Measurements from ENCODE around the gene TUBGCP2.

The TUBGCP2 gene

GRCh38 chr10:133339708-133340380, 31.2 kb upstream of the TUBGCP2 start:
- Histone ChIP-seq H3K27ac (ENCODE audit: low read length) (no peak overlapping the region), H3K4me2 (ENCODE audit: insufficient read depth, low read length) (no peak overlapping the region), H3K4me3 (ENCODE audit: low read depth in 1 of 2, low read length in 2 of 2) (no peak overlapping the region), H3K27me3 (ENCODE audit: insufficient read depth, low read length, poor library complexity) (no peaks in the 10 kb centered on the region), H3K9ac (ENCODE audit: low read depth, low read length) (no peak overlapping the region), H3K4me1 (ENCODE audit: insufficient read depth, low read length) (no peaks in the 10 kb centered on the region), H3K9me3 (ENCODE audit: insufficient read depth, low read length, severe bottlenecking) (no peaks in the 10 kb centered on the region), H2AFZ (ENCODE audit: low read depth, low read length) (no peak overlapping the region), H3K79me2 (ENCODE audit: insufficient read depth, low read length) (no peaks in the 10 kb centered on the region), H4K20me1 (ENCODE audit: insufficient read depth, low read length) (no peaks in the 10 kb centered on the region; the same call in 1 of the 2 replicates), H3K36me3 (ENCODE audit: insufficient read depth, low read length) (no peaks in the 10 kb centered on the region)
- ATAC-seq (ENCODE audit: insufficient read depth, low read depth): no peak
- TF ChIP-seq CTCF (IDR thresholded peaks at IDR 0.05; ENCODE audit: borderline replicate concordance, extremely low read depth, low read length, poor library complexity, severe bottlenecking) (no peak), EZH2 (IDR thresholded peaks at IDR 0.05; ENCODE audit: borderline replicate concordance, low read depth, low read length, severe bottlenecking) (no peak)
- no peak for DNase-seq

- no peaks in the 10 kb centered on the region for H3K79me2 ChIP-seq (ENCODE audit: insufficient read depth, low read length)
- no peaks in the 10 kb centered on the region for H3K36me3 ChIP-seq (ENCODE audit: insufficient read depth, low read length)
- no peak overlapping the region for H3K27ac ChIP-seq (ENCODE audit: low read length)
- H3K4me2 ChIP-seq (ENCODE audit: insufficient read depth, low read length): no peak overlapping the region
- H3K9ac ChIP-seq (ENCODE audit: low read depth, low read length): no peak overlapping the region
- no peak for TF ChIP-seq CTCF (IDR thresholded peaks at IDR 0.05; ENCODE audit: borderline replicate concordance, extremely low read depth, low read length, poor library complexity, severe bottlenecking)
- no peak for TF ChIP-seq EZH2 (IDR thresholded peaks at IDR 0.05; ENCODE audit: borderline replicate concordance, low read depth, low read length, severe bottlenecking)
- DNase-seq (no peak), ATAC-seq (ENCODE audit: insufficient read depth, low read depth) (no peak)
- no peaks in the 10 kb centered on the region for H3K4me1 ChIP-seq (ENCODE audit: insufficient read depth, low read length)
- H3K4me3 ChIP-seq (ENCODE audit: low read depth in 1 of 2, low read length in 2 of 2): no peak overlapping the region
- no peak overlapping the region for H2AFZ ChIP-seq (ENCODE audit: low read depth, low read length)
- no peaks in the 10 kb centered on the region for H3K27me3 ChIP-seq (ENCODE audit: insufficient read depth, low read length, poor library complexity)
- H4K20me1 ChIP-seq (ENCODE audit: insufficient read depth, low read length): no peaks in the 10 kb centered on the region; the same call in 1 of the 2 replicates
- H3K9me3 ChIP-seq (ENCODE audit: insufficient read depth, low read length, severe bottlenecking): no peaks in the 10 kb centered on the region
Observed at GRCh38 chr10:133338080-133339071, 29.7 kb upstream of the TUBGCP2 start.

GRCh38 chr10:133337370-133337725, 28.7 kb upstream of the TUBGCP2 start:
- no peak overlapping the region for H2AFZ ChIP-seq (ENCODE audit: low read depth, low read length)
- no peaks in the 10 kb centered on the region; the same call in 1 of the 2 replicates for H4K20me1 ChIP-seq (ENCODE audit: insufficient read depth, low read length)
- H3K9ac ChIP-seq (ENCODE audit: low read depth, low read length): no peak overlapping the region
- H3K4me3 ChIP-seq (ENCODE audit: low read depth in 1 of 2, low read length in 2 of 2): no peak overlapping the region
- no peaks in the 10 kb centered on the region for H3K4me1 ChIP-seq (ENCODE audit: insufficient read depth, low read length)
- DNase-seq (no peak), ATAC-seq (ENCODE audit: insufficient read depth, low read depth) (no peak)
- peaks cover 2% of the 10 kb centered on the region for H3K27me3 ChIP-seq (ENCODE audit: insufficient read depth, low read length, poor library complexity)
- no peak for TF ChIP-seq CTCF (IDR thresholded peaks at IDR 0.05; ENCODE audit: borderline replicate concordance, extremely low read depth, low read length, poor library complexity, severe bottlenecking)
- no peak for TF ChIP-seq EZH2 (IDR thresholded peaks at IDR 0.05; ENCODE audit: borderline replicate concordance, low read depth, low read length, severe bottlenecking)
- H3K27ac ChIP-seq (ENCODE audit: low read length): no peak overlapping the region
- H3K4me2 ChIP-seq (ENCODE audit: insufficient read depth, low read length): no peak overlapping the region
- no peaks in the 10 kb centered on the region for H3K36me3 ChIP-seq (ENCODE audit: insufficient read depth, low read length)
- no peaks in the 10 kb centered on the region for H3K9me3 ChIP-seq (ENCODE audit: insufficient read depth, low read length, severe bottlenecking)
- H3K79me2 ChIP-seq (ENCODE audit: insufficient read depth, low read length): no peaks in the 10 kb centered on the region
